DND-41 (cell line): Measurements from ENCODE around the gene TBCD.
A peak's percentile ranks its signal among the peaks of the same experiment; 100 is the strongest.

Experiments used
- ATAC-seq: fragments of 200-7000 bp; cut with Tn5 transposase; 3 replicates; pipeline ENCODE4 v1.9.1; 2021; ENCODE audit warnings: low read depth; ENCODE audit not compliant: insufficient read depth
- DNase-seq: peaks from one replicate; pipeline ENCODE4 v3.0.0-alpha.2; 2020
- H2AFZ ChIP-seq: 2 replicates; pipeline ENCODE4 v1.6.0; 2012; ENCODE audit warnings: low read depth, low read length
- H3K27ac ChIP-seq: 2 replicates; pipeline ENCODE4 v1.5.1; 2012; ENCODE audit warnings: low read length, inconsistent platforms
- H3K27me3 ChIP-seq: fragments of 200-600 bp; sonication (generic); 2 replicates; pipeline ENCODE4 v1.6.0; 2012; ENCODE audit warnings: low read length, mild to moderate bottlenecking, inconsistent platforms; ENCODE audit not compliant: insufficient read depth, poor library complexity
- H3K36me3 ChIP-seq: 2 replicates; pipeline ENCODE4 v1.5.1; 2012; ENCODE audit warnings: low read length, inconsistent platforms; ENCODE audit not compliant: insufficient read depth
- H3K4me1 ChIP-seq: 2 replicates; pipeline ENCODE4 v1.5.1; 2012; ENCODE audit warnings: mild to moderate bottlenecking, low read length; ENCODE audit not compliant: insufficient read depth
- H3K4me2 ChIP-seq: 2 replicates; pipeline ENCODE4 v1.6.0; 2012; ENCODE audit warnings: mild to moderate bottlenecking, moderate library complexity, low read length, inconsistent platforms; ENCODE audit not compliant: insufficient read depth
- H3K4me3 ChIP-seq, 2 experiments: fragments of 200-600 bp in 1 of 2; shearing (Covaris generic) in 1 of 2; 2 replicates each; pipeline ENCODE4 v1.5.1; 2012 to 2016; ENCODE audit warnings: inconsistent platforms in 2 of 2, low read length in 2 of 2, mild to moderate bottlenecking in 2 of 2, low read depth in 1 of 2, moderate library complexity in 1 of 2
- H3K79me2 ChIP-seq: 2 replicates; pipeline ENCODE4 v1.6.0; 2012; ENCODE audit warnings: low read length, inconsistent platforms; ENCODE audit not compliant: insufficient read depth
- H3K9ac ChIP-seq: 2 replicates; pipeline ENCODE4 v1.6.0; 2012; ENCODE audit warnings: low read depth, mild to moderate bottlenecking, inconsistent platforms, low read length, moderate library complexity
- H3K9me3 ChIP-seq: 2 replicates; pipeline ENCODE4 v1.5.1; 2012; ENCODE audit warnings: low read length, moderate library complexity, mild to moderate bottlenecking, inconsistent platforms; ENCODE audit not compliant: insufficient read depth, severe bottlenecking
- H4K20me1 ChIP-seq: 2 replicates; pipeline ENCODE4 v1.6.0; 2012; ENCODE audit warnings: low read length; ENCODE audit not compliant: insufficient read depth
- EZH2 ChIP-seq: IDR thresholded peaks from 3 replicates; pipeline ENCODE4 v1.6.1; 2012; ENCODE audit warnings: borderline replicate concordance, low read depth, mild to moderate bottlenecking, moderate library complexity, low read length, inconsistent platforms; ENCODE audit not compliant: severe bottlenecking
- TF ChIP-seq, protein P1 (sequence below): IDR thresholded peaks from 2 replicates; pipeline ENCODE4 v1.5.1; 2012; ENCODE audit warnings: borderline replicate concordance, low read length, moderate library complexity, mild to moderate bottlenecking; ENCODE audit not compliant: poor library complexity, severe bottlenecking; ENCODE audit errors: extremely low read depth

The TBCD gene

DNA sequence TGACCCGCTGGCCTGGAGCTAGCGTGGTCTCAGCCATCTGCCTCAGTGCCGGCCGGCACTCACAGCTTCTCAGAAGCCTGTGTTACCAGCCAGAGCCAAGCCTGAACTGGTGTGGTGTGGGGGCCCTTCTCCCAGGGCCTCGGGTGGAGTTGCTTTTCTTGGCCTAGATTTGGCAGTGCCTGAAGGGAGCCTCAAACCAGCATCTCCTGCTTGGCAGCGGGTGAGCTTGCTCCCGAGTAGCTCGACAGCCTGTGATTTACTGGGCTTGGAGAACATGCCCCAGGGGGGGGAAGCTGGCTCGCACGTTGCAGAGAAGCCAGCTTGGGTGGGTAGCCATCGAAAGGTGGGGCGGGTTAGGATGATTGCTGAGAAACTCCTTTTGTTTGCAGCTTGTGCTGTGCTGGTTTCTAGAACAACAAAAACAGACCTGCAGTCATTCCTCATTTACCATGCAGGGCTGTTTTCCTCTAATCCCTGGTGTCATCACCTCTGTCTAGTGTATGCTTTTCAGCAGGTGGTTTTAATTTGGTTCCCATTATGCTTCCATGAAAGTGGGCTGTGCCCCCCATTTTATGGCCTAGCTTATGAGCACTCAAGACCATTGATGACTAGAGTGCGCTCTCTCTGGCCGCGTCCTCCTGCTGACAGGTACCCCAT, 42.2 kb downstream of the TBCD start:
- H3K9ac ChIP-seq = no peak overlapping the region
- H3K4me2 ChIP-seq = no peak overlapping the region
- H3K4me3 ChIP-seq = no peak overlapping the region
- no peak for DNase-seq
- H2AFZ ChIP-seq = no peak overlapping the region
- H3K4me1 ChIP-seq = no peaks in the 10 kb centered on the region
- TF ChIP-seq, protein P1, sequence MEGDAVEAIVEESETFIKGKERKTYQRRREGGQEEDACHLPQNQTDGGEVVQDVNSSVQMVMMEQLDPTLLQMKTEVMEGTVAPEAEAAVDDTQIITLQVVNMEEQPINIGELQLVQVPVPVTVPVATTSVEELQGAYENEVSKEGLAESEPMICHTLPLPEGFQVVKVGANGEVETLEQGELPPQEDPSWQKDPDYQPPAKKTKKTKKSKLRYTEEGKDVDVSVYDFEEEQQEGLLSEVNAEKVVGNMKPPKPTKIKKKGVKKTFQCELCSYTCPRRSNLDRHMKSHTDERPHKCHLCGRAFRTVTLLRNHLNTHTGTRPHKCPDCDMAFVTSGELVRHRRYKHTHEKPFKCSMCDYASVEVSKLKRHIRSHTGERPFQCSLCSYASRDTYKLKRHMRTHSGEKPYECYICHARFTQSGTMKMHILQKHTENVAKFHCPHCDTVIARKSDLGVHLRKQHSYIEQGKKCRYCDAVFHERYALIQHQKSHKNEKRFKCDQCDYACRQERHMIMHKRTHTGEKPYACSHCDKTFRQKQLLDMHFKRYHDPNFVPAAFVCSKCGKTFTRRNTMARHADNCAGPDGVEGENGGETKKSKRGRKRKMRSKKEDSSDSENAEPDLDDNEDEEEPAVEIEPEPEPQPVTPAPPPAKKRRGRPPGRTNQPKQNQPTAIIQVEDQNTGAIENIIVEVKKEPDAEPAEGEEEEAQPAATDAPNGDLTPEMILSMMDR = no peak
- TF ChIP-seq EZH2 = no peak
- H3K79me2 ChIP-seq = peaks cover 69% of the 10 kb centered on the region
- no peak for ATAC-seq
- H3K36me3 ChIP-seq = peaks cover 58% of the 10 kb centered on the region
- no peaks in the 10 kb centered on the region for H3K9me3 ChIP-seq
- H3K27ac ChIP-seq = no peak overlapping the region
- H3K27me3 ChIP-seq = no peaks in the 10 kb centered on the region
- peaks cover 46% of the 10 kb centered on the region for H4K20me1 ChIP-seq

DNA sequence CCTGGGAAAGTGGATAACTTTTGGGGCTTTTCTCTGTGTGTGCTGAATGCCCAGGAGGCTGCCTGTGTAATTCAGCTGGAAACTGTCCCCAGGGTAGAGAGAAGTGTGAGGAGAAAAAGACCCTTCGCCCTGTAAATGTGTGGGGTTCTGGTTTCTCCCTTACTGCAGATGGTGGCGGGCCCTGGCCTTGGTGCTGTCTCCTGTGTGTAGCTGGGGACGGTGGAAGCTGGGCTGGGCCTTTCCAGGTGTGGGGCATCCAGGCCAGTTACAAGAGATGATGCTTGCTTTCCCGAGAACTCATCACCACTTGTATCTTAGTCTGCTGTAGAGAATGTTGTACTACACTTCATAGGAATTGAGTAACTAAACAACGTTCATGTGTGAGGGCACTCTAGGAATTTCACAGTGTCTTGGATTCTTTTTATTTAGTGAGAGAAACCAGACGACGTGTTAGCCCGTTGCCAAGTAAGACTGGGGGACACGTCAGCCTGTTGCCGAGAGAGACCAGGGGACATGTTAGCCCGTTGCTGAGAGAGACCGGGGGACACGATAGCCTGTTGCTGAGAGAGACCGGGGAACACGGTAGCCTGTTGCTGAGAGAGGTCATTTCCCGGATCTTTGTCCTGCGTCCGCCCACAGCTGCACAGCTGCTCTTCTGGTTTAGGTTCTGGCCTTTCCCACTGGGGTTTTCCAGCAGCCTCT, 43.1 kb downstream of the TBCD start:
- no peak overlapping the region for H3K9ac ChIP-seq
- H4K20me1 ChIP-seq = peaks cover 44% of the 10 kb centered on the region
- no peaks in the 10 kb centered on the region for H3K27me3 ChIP-seq
- H2AFZ ChIP-seq = no peak overlapping the region
- no peak overlapping the region for H3K4me2 ChIP-seq
- ATAC-seq = no peak
- H3K9me3 ChIP-seq = no peaks in the 10 kb centered on the region
- no peak for TF ChIP-seq EZH2
- TF ChIP-seq, protein P1 = no peak
- no peak for DNase-seq
- H3K36me3 ChIP-seq = peaks cover 61% of the 10 kb centered on the region
- no peak overlapping the region for H3K4me3 ChIP-seq
- 0 out of 2 replicates have a peak overlapping the region, but pooled peaks have one; percentile 34 for H3K27ac ChIP-seq
- H3K79me2 ChIP-seq = peaks cover 62% of the 10 kb centered on the region
- H3K4me1 ChIP-seq = no peaks in the 10 kb centered on the region

DNA sequence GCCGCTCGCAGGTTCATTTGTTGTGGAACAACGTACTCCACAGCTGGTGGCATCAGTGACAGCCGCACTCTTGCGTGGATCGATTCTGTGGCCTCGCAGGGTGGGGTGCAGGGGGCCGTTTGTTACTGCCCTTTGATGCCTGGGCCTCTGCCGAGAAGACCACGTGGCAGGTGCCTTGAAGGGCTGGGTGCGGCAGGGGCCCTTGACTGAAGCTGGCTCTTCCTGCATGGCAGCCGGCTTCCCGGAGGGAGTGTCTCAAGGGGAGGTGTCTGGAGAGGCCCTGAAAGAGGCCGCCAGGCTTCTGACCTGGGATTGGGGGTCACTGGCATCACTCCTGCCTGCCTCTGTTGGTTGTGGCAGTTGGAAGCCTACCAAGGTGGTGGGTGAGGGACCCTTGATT, 43.8 kb downstream of the TBCD start:
- no peaks in the 10 kb centered on the region for H3K9me3 ChIP-seq
- peaks cover 58% of the 10 kb centered on the region for H3K79me2 ChIP-seq
- H3K36me3 ChIP-seq = peaks cover 61% of the 10 kb centered on the region
- peaks cover 38% of the 10 kb centered on the region for H4K20me1 ChIP-seq
- no peak overlapping the region for H3K9ac ChIP-seq
- H3K4me3 ChIP-seq = no peak overlapping the region
- no peak overlapping the region for H2AFZ ChIP-seq
- no peaks in the 10 kb centered on the region for H3K27me3 ChIP-seq
- H3K4me1 ChIP-seq = no peaks in the 10 kb centered on the region
- DNase-seq (no peak), ATAC-seq (no peak)
- TF ChIP-seq EZH2 = no peak
- TF ChIP-seq, protein P1 = no peak
- H3K4me2 ChIP-seq = no peak overlapping the region
- 0 out of 2 replicates have a peak overlapping the region, but pooled peaks have one; percentile 33 for H3K27ac ChIP-seq
